ENCODE data around the gene IGHMBP2. TPM values are rescaled to one million over a fixed set of nuclear protein-coding genes. Genes with fewer than 3 reads are reported as not detected.
A peak's percentile ranks its signal among the peaks of the same experiment; 100 is the strongest.

IGHMBP2 gene
- total RNA-seq, 1 experiment from 2014 or later = 49.1 TPM

DNA sequence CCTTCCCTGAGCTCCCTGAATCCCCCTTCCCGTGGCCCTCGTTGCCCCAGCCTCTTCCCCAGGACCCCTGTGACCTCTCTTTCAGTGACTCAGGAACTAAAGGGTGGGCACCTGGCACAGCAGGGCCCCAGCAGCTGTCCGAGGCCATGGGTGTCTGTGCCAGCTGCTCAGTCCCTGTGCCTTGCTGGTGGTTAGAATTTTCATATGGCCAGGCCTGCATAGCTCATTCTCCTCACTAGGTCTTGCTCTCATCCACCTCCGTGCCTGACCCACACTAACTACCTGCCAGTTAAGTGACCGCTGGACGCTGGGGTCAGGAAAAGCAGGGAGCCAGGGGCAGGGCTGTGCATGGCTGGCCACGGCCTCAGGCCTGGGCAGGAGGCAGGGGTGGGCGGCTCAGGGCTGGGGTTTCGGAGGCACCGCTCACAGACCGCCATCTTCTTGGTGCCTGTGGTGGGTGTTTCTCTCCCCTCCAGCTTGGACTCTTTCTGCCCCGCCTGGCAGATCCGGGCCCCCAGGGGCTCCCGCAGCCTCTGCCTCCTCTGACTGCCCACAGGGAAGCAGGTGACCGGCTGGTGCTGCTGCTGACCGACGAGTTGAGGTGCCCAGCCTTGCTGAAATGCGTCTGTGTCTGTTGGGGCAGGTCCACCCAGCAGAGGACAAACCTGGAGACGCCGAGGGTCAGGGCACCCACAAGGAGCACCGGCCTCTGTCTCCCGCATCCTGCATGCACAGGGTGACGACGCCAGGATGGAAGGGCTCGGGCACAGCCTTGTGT lies 56.8 kb downstream of the IGHMBP2 start:
- no peak for DNase-seq
- Histone ChIP-seq H3K4me3 (ENCODE audit: low read depth, low read length) (no peak overlapping the region), H3K4me1 (no peaks in the 10 kb centered on the region), H3K27me3 (replicated peaks; ENCODE audit: control insufficient read depth, insufficient read depth, low read length) (no peaks in the 10 kb centered on the region), H3K36me3 (ENCODE audit: control insufficient read depth, insufficient read depth, low read length) (no peaks in the 10 kb centered on the region), H3K9me3 (no peaks in the 10 kb centered on the region)
- ChIA-PET CTCF (interaction anchor here (0.6 kb wide), 1 partner anchor 127 kb away, joined by 3 read pairs; no protein-coding TSS in a partner anchor), POLR2A (no interaction called here)
- Mint-ChIP-seq H3K4me1 (ENCODE audit: low read depth, unreplicated experiment) (no peaks in the 10 kb centered on the region), H3K4me3 (ENCODE audit: unreplicated experiment) (no peak overlapping the region), H3K9me3 (ENCODE audit: unreplicated experiment) (no peaks in the 10 kb centered on the region), H3K27me3 (ENCODE audit: insufficient read depth, unreplicated experiment) (peaks cover 3% of the 10 kb centered on the region), H3K36me3 (ENCODE audit: insufficient read depth, unreplicated experiment) (no peaks in the 10 kb centered on the region), H3K27ac (ENCODE audit: unreplicated experiment) (no peak overlapping the region)
- intact Hi-C loops (cut with micrococcal nuclease; ENCODE audit: unreplicated experiment) = no loop called here
- TF ChIP-seq, protein P1, sequence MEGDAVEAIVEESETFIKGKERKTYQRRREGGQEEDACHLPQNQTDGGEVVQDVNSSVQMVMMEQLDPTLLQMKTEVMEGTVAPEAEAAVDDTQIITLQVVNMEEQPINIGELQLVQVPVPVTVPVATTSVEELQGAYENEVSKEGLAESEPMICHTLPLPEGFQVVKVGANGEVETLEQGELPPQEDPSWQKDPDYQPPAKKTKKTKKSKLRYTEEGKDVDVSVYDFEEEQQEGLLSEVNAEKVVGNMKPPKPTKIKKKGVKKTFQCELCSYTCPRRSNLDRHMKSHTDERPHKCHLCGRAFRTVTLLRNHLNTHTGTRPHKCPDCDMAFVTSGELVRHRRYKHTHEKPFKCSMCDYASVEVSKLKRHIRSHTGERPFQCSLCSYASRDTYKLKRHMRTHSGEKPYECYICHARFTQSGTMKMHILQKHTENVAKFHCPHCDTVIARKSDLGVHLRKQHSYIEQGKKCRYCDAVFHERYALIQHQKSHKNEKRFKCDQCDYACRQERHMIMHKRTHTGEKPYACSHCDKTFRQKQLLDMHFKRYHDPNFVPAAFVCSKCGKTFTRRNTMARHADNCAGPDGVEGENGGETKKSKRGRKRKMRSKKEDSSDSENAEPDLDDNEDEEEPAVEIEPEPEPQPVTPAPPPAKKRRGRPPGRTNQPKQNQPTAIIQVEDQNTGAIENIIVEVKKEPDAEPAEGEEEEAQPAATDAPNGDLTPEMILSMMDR (IDR thresholded peaks at IDR 0.05; ENCODE audit: insufficient read depth in 1 of 2, low read depth in 1 of 2, low read length in 1 of 2, severe bottlenecking in 1 of 2, unreplicated experiment in 1 of 2) = no peak
- BruUV-seq (replicated peaks) = no TSS peak

- intact Hi-C loops (cut with micrococcal nuclease; ENCODE audit: unreplicated experiment) = no loop called here
- ChIA-PET CTCF (no interaction called here), POLR2A (no interaction called here)
- H3K4me3 Mint-ChIP-seq (ENCODE audit: unreplicated experiment) = no peak overlapping the region
- no peaks in the 10 kb centered on the region for H3K4me1 Mint-ChIP-seq (ENCODE audit: low read depth, unreplicated experiment)
- no peaks in the 10 kb centered on the region for H3K9me3 Mint-ChIP-seq (ENCODE audit: unreplicated experiment)
- H3K27ac Mint-ChIP-seq (ENCODE audit: unreplicated experiment) = no peak overlapping the region
- Histone ChIP-seq H3K36me3 (ENCODE audit: control insufficient read depth, insufficient read depth, low read length) (no peaks in the 10 kb centered on the region), H3K27me3 (replicated peaks; ENCODE audit: control insufficient read depth, insufficient read depth, low read length) (no peaks in the 10 kb centered on the region), H3K9me3 (no peaks in the 10 kb centered on the region), H3K4me3 (ENCODE audit: low read depth, low read length) (no peak overlapping the region), H3K4me1 (no peaks in the 10 kb centered on the region)
- H3K27me3 Mint-ChIP-seq (ENCODE audit: insufficient read depth, unreplicated experiment) = peaks cover 3% of the 10 kb centered on the region
- no peak for DNase-seq
- H3K36me3 Mint-ChIP-seq (ENCODE audit: insufficient read depth, unreplicated experiment) = no peaks in the 10 kb centered on the region
- no TSS peak for BruUV-seq (replicated peaks)
- TF ChIP-seq, protein P1 (IDR thresholded peaks at IDR 0.05; ENCODE audit: insufficient read depth in 1 of 2, low read depth in 1 of 2, low read length in 1 of 2, severe bottlenecking in 1 of 2, unreplicated experiment in 1 of 2) = no peak
These were observed 57.6 kb downstream of the IGHMBP2 start for GRCh38 chr11:68961245-68961644.

GRCh38 chr11:68962527-68963250 lies 59.0 kb downstream of the IGHMBP2 start:
- intact Hi-C loops (cut with micrococcal nuclease; ENCODE audit: unreplicated experiment) = no loop called here
- H3K4me3 Mint-ChIP-seq (ENCODE audit: unreplicated experiment) = no peak overlapping the region
- H3K27ac Mint-ChIP-seq (ENCODE audit: unreplicated experiment) = no peak overlapping the region
- CTCF ChIA-PET = interaction anchor here (0.6 kb wide), 1 partner anchor 356 kb away, joined by 5 read pairs; no protein-coding TSS in a partner anchor
- H3K36me3 ChIP-seq (ENCODE audit: control insufficient read depth, insufficient read depth, low read length) = no peaks in the 10 kb centered on the region
- H3K27me3 Mint-ChIP-seq (ENCODE audit: insufficient read depth, unreplicated experiment) = no peaks in the 10 kb centered on the region
- no TSS peak for BruUV-seq (replicated peaks)
- no peaks in the 10 kb centered on the region for H3K4me1 Mint-ChIP-seq (ENCODE audit: low read depth, unreplicated experiment)
- no peaks in the 10 kb centered on the region for H3K9me3 ChIP-seq
- no peak overlapping the region for H3K4me3 ChIP-seq (ENCODE audit: low read depth, low read length)
- no peaks in the 10 kb centered on the region for H3K36me3 Mint-ChIP-seq (ENCODE audit: insufficient read depth, unreplicated experiment)
- TF ChIP-seq, protein P1 (IDR thresholded peaks at IDR 0.05; ENCODE audit: insufficient read depth in 1 of 2, low read depth in 1 of 2, low read length in 1 of 2, severe bottlenecking in 1 of 2, unreplicated experiment in 1 of 2) = no peak
- no peaks in the 10 kb centered on the region for H3K27me3 ChIP-seq (replicated peaks; ENCODE audit: control insufficient read depth, insufficient read depth, low read length)
- DNase-seq = peak in 1 of 2 experiments; percentile 29
- no peaks in the 10 kb centered on the region for H3K4me1 ChIP-seq
- POLR2A ChIA-PET = no interaction called here
- no peaks in the 10 kb centered on the region for H3K9me3 Mint-ChIP-seq (ENCODE audit: unreplicated experiment)

Data from Caco-2 (cell line).